HG02678 (cell line): ENCODE data around the gene KLRF1.

Experiments used
- ATAC-seq: cut with Tn5 transposase; IDR thresholded peaks from one replicate; pipeline ENCODE4 v1.9.1; 2021; ENCODE audit warnings: mild to moderate bottlenecking, moderate library complexity; ENCODE audit not compliant: unreplicated experiment

Gene KLRF1, protein sequence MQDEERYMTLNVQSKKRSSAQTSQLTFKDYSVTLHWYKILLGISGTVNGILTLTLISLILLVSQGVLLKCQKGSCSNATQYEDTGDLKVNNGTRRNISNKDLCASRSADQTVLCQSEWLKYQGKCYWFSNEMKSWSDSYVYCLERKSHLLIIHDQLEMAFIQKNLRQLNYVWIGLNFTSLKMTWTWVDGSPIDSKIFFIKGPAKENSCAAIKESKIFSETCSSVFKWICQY

DNA sequence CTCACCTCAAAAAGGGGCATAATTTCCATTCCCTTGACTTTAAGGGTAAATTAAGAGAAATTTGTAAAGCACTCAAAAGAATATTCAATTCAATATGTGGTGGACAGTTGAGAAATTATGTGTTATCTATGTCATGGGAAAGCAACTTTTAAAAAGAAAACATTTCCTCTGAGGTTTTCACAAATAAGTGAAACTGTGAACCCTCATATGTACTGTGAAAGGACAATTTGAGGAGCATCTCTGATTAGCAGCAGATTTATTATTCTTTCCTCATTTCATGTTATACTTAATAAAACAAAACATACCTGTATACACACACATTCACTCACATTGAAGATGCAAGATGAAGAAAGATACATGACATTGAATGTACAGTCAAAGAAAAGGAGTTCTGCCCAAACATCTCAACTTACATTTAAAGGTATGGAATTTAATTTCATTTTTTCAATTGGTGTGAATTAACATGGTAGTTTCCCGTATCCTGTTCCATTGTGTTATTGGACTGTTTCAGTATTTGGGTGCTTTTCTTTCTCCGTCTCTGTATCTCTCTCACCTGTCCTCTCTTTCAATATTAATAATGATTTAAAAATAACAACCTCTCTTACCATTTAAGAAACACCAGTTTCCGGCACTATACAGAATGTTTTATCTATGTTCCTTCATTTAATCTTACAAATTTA lies at the start of gene KLRF1:
TSS of gene KLRF1 (plus strand) at position 273 of the 680 bp plus-strand sequence. CDS start at position 337, 64 bp downstream.
- ATAC-seq, result no peak

GRCh38 chr12:9779209-9779608 lies 48.1 kb upstream of the KLRF1 start:
- ATAC-seq, result no peak

DNA sequence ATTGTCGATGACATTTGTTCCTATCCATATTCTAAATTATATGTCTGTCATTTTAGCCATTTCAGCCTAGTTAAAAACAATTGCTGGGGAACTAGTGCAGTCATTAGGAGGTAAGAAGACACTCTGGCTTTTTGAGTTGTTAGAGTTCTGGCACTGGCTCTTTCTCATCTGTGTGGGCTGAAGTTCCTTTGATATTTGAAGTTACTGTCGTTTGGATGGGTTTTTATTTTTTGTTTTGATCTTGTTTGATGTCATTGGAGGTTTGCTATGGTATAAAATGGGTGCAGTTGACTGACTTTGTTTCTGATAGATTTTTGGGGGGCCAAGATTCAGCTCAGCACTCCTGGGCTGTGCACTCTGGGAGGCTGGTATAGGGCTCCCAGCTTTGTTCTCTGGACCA lies 45.9 kb upstream of the KLRF1 start:
- no peak for ATAC-seq

DNA sequence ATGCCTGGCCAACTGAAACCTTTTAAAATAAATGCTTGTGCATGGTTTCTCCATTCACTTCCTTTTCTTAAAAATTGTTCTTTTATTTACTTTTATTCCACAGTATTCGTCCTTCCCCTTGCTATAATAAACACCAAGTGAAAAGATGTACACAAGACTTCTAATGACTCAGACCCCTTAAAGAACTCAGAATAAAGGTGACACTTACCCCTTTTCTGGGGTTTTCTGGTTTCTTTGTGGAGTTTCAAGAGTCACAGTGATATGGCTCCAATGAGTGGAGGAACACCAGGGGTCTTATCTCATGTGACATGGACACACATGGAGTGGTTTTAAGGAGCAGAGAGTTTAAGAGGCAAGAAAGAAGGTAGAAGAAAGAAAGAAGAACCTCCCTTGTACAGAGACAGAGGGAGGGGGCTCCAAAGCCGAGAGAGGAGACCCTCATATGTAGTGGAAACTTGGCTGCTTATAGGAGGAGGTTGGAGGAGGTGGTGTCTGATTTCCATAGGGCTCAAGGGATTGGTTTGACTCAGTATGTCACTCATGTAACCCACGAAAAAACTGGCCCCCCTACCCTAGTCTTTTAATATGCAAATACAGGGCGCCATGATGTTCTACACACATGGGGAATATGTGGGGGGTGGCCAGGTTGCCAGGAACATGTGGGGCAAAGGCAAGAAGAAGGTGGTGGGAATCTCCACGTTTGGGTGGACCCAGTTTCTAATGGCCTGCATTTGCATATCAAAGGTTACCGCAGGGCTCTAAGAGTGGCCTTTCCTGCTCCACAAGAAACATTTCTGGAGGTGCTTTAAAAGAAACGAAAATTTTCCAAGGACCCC lies 44.5 kb upstream of the KLRF1 start:
- no peak for ATAC-seq

GRCh38 chr12:9784326-9784725 lies 43.0 kb upstream of the KLRF1 start:
- ATAC-seq, result no peak

DNA sequence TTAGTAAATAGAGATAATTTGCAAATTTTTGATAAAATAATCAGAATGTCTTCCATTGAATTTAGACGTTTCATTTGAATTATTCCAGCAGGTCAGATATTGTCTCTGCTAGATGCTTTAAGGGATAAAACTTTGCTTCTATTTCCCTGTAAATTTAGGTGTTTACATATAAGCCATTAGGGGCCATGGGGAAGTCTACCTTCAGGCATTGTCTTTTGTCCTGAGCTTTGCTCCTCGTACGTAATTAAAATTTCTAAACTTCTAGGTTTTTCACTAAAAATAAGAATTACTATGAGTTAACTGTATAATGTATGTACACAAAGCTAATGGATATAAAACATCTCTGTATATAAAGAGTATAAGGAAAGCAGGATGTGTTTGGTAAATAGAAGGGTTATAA lies 42.5 kb upstream of the KLRF1 start:
- ATAC-seq, result no peak

DNA sequence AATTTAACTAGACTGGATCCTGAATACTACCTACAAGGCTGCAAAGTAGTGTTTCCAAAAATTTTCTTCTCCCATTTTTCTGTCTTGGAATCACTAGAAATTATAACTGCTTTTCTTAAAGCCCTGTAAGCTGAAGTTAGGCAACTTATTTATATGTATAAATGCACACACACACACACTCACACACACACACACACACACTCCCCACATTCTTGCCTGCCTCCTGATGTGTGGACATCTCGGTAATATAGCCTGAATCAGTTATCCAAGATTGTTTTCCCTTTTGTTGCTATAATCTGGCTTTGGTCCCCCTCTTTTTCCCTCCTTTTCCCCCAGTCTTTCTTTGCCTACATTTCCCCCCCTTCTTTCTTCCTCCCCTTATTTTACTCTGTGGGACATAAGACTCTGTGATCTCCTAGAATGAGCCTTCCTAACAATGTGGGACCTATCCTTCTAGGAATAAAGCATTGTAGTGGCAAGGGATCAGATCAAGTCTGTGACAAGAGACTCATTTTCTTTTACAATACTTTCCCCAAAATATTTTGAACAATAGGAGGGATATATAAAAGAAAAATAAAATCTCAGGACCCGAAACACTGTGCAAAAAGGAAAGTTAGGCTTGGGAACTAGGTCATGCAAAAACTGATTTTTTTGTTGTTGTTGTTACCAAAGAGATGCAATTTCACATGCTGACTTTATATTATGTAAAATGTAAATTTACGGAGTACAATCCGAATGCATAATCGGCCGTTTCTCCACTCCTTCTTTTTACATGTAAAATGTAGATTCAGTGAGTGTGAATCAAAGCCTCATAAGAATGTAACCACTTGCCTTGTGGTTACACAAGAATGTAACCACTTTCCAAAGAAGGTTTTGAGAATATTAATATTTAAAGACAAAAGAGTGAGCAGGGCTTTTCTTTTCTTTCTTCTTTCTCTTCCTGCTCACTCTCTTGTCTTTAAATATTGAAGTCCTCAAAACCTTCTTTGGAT lies 40.3 kb upstream of the KLRF1 start:
- no peak for ATAC-seq

DNA sequence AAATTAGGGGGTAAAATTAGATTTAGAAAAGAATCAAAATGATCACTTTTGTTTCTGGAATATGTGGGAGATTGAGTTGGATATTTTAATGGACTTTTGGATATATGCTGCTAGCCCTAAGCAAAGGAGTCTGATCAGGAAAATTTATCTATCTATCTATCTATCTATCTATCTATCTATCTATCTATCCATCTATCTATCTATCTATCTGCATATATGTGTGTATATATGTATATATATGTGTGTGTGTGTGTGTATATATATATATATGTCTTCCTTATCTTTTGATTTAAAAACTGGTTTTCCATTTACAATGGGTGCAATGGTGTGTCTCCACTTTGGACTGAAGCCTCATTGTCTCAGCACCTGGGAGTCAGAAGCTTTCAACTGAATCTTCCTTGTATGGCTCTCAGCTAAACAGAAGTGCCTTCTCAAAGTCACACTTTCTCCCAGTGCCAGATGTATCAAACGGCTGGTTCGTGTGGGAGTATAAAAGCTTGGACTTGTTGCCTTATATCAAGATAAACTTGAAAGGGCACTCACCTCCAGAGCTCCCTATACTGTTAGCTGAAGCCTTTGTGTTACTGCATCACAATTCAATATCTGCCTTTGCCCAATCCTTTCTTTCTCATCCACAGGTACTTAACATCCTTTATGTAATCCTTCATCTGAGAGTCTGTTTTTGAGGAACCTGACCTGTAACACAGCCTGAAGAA lies 34.9 kb upstream of the KLRF1 start:
- no peak for ATAC-seq

DNA sequence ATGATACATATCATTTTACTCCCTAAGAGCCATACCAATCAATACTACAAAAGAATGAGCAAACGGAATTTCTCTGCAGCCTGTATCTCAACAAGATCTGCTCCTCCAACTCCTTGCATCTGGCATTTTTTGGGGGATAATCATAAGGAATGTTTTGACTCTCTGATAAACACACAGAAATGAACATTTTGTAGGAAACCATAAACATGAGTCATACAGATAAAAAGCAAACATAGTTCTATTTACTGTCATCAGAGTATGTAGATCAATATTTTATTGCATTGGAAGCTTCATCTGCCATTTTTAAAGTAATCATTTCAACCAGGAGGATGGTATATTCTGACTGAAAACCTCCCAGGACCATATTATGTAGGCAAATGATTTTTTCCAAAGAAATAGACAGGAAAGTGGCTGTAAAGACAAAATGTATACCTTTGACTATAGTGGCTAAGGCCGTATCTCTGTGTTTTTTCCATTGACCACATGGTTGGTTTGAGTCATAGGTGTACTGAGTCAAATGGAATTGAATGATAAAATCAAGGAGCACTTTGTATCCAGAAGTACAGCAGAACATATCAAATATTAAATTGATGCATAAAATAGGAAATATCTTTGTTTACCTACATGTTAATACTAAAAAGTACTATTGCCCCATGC lies 34.2 kb upstream of the KLRF1 start:
- no peak for ATAC-seq

DNA sequence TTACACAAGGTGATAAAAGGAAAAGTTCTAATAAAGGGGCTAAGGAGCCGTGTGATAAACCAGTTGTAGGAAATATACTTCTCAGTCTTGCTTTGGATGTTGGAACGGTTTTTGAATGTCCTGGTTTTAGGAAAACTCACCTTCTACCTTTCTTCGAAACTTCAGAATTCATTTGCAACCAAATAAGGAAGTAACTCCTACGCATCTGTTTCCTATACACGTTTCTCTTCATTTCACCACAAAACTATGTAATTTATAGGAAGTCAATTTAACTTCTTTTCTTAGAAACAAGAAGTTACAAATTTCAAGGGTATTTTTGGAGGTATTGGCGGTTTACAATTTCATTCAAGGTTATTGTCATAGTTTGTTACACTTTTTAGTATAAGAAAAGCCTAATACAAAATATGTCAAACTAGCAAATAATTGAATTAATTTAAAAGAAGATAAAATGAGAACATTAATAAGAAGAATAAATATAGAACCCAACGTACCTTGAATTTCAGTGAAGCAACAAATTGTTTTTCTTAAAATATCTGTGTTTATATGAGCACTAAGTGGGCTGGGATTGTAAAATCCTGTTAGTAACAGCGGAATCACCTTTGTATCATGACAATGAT lies 33.4 kb upstream of the KLRF1 start:
- ATAC-seq, result no peak

GRCh38 chr12:9794484-9795093 lies 32.7 kb upstream of the KLRF1 start:
- no peak for ATAC-seq

- no peak for ATAC-seq
Measured at GRCh38 chr12:9795945-9796344, 31.3 kb upstream of the KLRF1 start.

GRCh38 chr12:9796346-9796745 lies 30.9 kb upstream of the KLRF1 start:
- no peak for ATAC-seq

GRCh38 chr12:9796971-9797370 lies 30.3 kb upstream of the KLRF1 start:
- no peak for ATAC-seq

GRCh38 chr12:9797722-9798619 lies 29.3 kb upstream of the KLRF1 start:
- ATAC-seq, result peak; percentile 99

DNA sequence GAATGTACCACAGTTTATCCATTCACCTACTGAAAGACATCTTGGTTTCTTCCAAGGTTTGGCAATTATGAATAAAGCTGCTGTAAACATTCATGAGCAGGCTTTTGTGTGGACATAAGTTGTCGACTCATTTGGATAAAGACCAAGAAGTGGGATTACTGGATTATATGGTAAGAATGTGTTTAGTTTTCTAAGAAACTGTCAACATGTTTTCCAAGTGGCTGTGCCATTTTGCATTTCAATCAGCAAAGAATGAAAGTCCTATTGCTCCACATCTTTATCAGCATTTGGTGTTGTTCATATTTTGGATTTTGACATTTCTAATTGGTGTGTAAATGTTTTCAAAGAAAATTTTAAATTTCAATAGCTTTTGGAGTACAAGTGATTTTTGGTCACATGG lies 27.3 kb upstream of the KLRF1 start:
- ATAC-seq, result no peak

- no peak for ATAC-seq
Measured at GRCh38 chr12:9805883-9806282, 21.4 kb upstream of the KLRF1 start.

GRCh38 chr12:9806714-9807113 lies 20.6 kb upstream of the KLRF1 start:
- ATAC-seq, result no peak
